ENCODE measurements around the gene COLGALT1. TPM values are rescaled to one million over a fixed set of nuclear protein-coding genes. Genes with fewer than 3 reads are reported as not detected.
"Not testable (repeated sequence)": the region's sequence is repeated elsewhere in the genome, so short reads cannot be mapped to it uniquely, and the experiment has no call there.

The COLGALT1 gene
- total RNA-seq, 6 donors from 2014 or later: 58.3 to 151 (median 116) TPM

- peaks cover 11 to 39% (median 30%) of the 10 kb centered on the region in 4 donors for H3K36me3 ChIP-seq
- no peak for TF ChIP-seq POLR2A (IDR thresholded peaks at IDR 0.05)
- TF ChIP-seq EP300 (IDR thresholded peaks at IDR 0.05): no peak
- no peak for TF ChIP-seq POLR2AphosphoS5 (IDR thresholded peaks at IDR 0.05)
- no peak for TF ChIP-seq CTCF (IDR thresholded peaks at IDR 0.05)
- DNase-seq: no peak
- H3K4me1 ChIP-seq: peaks cover 0 to 7% (median 2%) of the 10 kb centered on the region in 4 donors
- ATAC-seq (ENCODE audit: low FRiP score in 2 of 2): no peak
- H3K27me3 ChIP-seq: no peaks in the 10 kb centered on the region
- no peak overlapping the region for H3K4me3 ChIP-seq
- 64 to 71% methylated on average over 3 of the region's 3 CpGs for WGBS, 2 donors
- no peak overlapping the region for H3K27ac ChIP-seq
- H3K9me3 ChIP-seq: no peaks in the 10 kb centered on the region
These were observed 28.7 kb downstream of the COLGALT1 start for GRCh38 chr19:17584132-17584531.

- ATAC-seq (ENCODE audit: low FRiP score in 2 of 2); H3K27me3 ChIP-seq; H3K4me3 ChIP-seq; DNase-seq; H3K27ac ChIP-seq; H3K9me3 ChIP-seq; H3K4me1 ChIP-seq: not testable (repeated sequence)
- 65 to 68% methylated on average over 7 of the region's 7 CpGs for WGBS, 2 donors
- H3K36me3 ChIP-seq: peaks cover 11 to 27% (median 25%) of the 10 kb centered on the region in 4 donors
These were observed 29.9 kb downstream of the COLGALT1 start for GRCh38 chr19:17585395-17585794.

- Histone ChIP-seq H3K9me3 (no peaks in the 10 kb centered on the region), H3K27me3 (no peaks in the 10 kb centered on the region), H3K36me3 (no peaks in the 10 kb centered on the region), H3K4me1 (no peaks in the 10 kb centered on the region), H3K27ac (no peak overlapping the region), H3K4me3 (no peak overlapping the region)
- 0 to 100% methylated on average over 1 of the region's 1 CpG for WGBS, 2 donors
- DNase-seq (no peak), ATAC-seq (ENCODE audit: low FRiP score in 2 of 2) (no peak)
- TF ChIP-seq CTCF (IDR thresholded peaks at IDR 0.05) (no peak), POLR2AphosphoS5 (IDR thresholded peaks at IDR 0.05) (no peak), EP300 (IDR thresholded peaks at IDR 0.05) (no peak), POLR2A (IDR thresholded peaks at IDR 0.05) (no peak)
These were observed 35.4 kb downstream of the COLGALT1 start for GRCh38 chr19:17590866-17591265.

GRCh38 chr19:17594296-17594695 lies 38.8 kb downstream of the COLGALT1 start:
- not testable (repeated sequence) for H3K9me3 ChIP-seq; DNase-seq; H3K27ac ChIP-seq; H3K36me3 ChIP-seq; H3K27me3 ChIP-seq; H3K4me3 ChIP-seq; H3K4me1 ChIP-seq; ATAC-seq (ENCODE audit: low FRiP score in 2 of 2)
- 71 to 84% methylated on average over 7 of the region's 7 CpGs for WGBS, 2 donors

DNA sequence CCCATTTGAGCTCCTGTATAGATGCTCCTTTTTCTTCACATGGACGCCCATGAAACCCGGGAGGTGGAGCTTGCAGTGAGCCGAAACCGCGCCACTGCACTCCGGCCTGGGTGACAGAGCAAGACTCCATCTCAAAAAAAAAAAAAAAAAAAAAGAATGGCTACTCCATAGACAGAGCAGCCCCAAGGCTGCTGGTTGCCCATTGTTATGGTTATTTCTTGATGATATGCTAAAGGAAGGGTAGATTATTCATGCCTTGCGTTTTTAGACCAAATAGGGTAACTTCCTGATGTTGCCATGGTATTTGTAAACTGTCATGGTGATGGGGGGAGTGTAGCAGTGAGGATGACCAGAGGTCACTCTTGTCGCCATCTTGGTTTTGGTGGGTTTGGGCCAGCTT lies 42.6 kb downstream of the COLGALT1 start:
- not testable (repeated sequence) for H3K27me3 ChIP-seq; H3K36me3 ChIP-seq; ATAC-seq (ENCODE audit: low FRiP score in 2 of 2); H3K4me1 ChIP-seq; H3K4me3 ChIP-seq; H3K27ac ChIP-seq; H3K9me3 ChIP-seq
- DNase-seq: peak in 1 of 2 donors; percentile 22
- 85 to 87% methylated on average over 8 of the region's 8 CpGs for WGBS, 2 donors

- Histone ChIP-seq H3K4me3 (no peak overlapping the region), H3K36me3 (no peaks in the 10 kb centered on the region), H3K27ac (no peak overlapping the region), H3K4me1 (no peaks in the 10 kb centered on the region), H3K27me3 (no peaks in the 10 kb centered on the region), H3K9me3 (no peaks in the 10 kb centered on the region)
- ATAC-seq (ENCODE audit: low FRiP score in 2 of 2) (no peak), DNase-seq (peak in 1 of 2 donors; percentile 23)
- TF ChIP-seq EP300 (IDR thresholded peaks at IDR 0.05): no peak
- no peak for TF ChIP-seq POLR2A (IDR thresholded peaks at IDR 0.05)
- TF ChIP-seq POLR2AphosphoS5 (IDR thresholded peaks at IDR 0.05): no peak
- no peak for TF ChIP-seq CTCF (IDR thresholded peaks at IDR 0.05)
- 69 to 75% methylated on average over 9 of the region's 9 CpGs for WGBS, 2 donors
These were observed 43.5 kb downstream of the COLGALT1 start for GRCh38 chr19:17598953-17599352.
